Measurements from ENCODE around the gene MSH6. TPM values are rescaled to one million over a fixed set of nuclear protein-coding genes. Genes with fewer than 3 reads are reported as not detected.

Gene MSH6
- 100 to 1,000 TPM in 1 of 9 donors, 10 to 100 TPM in 8; 38.6 to 119 (median 58.4) TPM for total RNA-seq
- polyA plus RNA-seq = 100 to 1,000 TPM in 1 of 3 donors, 10 to 100 TPM in 1, 1 to 10 TPM in 1; 9.6 to 103 (median 12.4) TPM
- long read RNA-seq, donor 1, full-length matches to known transcripts = 10 of 100 reads
- long read RNA-seq, donor 1, partial matches to known transcripts = 90 of 100 reads
- long read RNA-seq, donor 1, other reads (novel, unspliced or antisense) = 0 of 100 reads
- long read RNA-seq, donor 2, full-length matches to known transcripts = 9 of 98 reads
- long read RNA-seq, donor 2, partial matches to known transcripts = 89 of 98 reads
- long read RNA-seq, donor 2, other reads (novel, unspliced or antisense) = 0 of 98 reads
- long read RNA-seq, donor 3, full-length matches to known transcripts = 5 of 61 reads
- long read RNA-seq, donor 3, partial matches to known transcripts = 56 of 61 reads
- long read RNA-seq, donor 3, other reads (novel, unspliced or antisense) = 0 of 61 reads
- long read RNA-seq, donor 4, full-length matches to known transcripts = 8 of 18 reads
- long read RNA-seq, donor 4, partial matches to known transcripts = 6 of 18 reads
- long read RNA-seq, donor 4, other reads (novel, unspliced or antisense) = 4 of 18 reads
- long read RNA-seq, donor 5, full-length matches to known transcripts = 40 of 50 reads
- long read RNA-seq, donor 5, partial matches to known transcripts = 5 of 50 reads
- long read RNA-seq, donor 5, other reads (novel, unspliced or antisense) = 5 of 50 reads
- long read RNA-seq, donor 6, full-length matches to known transcripts = 2 of 11 reads
- long read RNA-seq, donor 6, partial matches to known transcripts = 9 of 11 reads
- long read RNA-seq, donor 6, other reads (novel, unspliced or antisense) = 0 of 11 reads
- long read RNA-seq, donor 7, full-length matches to known transcripts = 6 of 42 reads
- long read RNA-seq, donor 7, partial matches to known transcripts = 36 of 42 reads
- long read RNA-seq, donor 7, other reads (novel, unspliced or antisense) = 0 of 42 reads
- long read RNA-seq, donor 8, full-length matches to known transcripts = 9 of 81 reads
- long read RNA-seq, donor 8, partial matches to known transcripts = 72 of 81 reads
- long read RNA-seq, donor 8, other reads (novel, unspliced or antisense) = 0 of 81 reads
- long read RNA-seq, donor 9, full-length matches to known transcripts = 4 of 73 reads
- long read RNA-seq, donor 9, partial matches to known transcripts = 69 of 73 reads
- long read RNA-seq, donor 9, other reads (novel, unspliced or antisense) = 0 of 73 reads
- long read RNA-seq, donor 10, partial matches to known transcripts = 6 of 8 reads
- long read RNA-seq, donor 10, other reads (novel, unspliced or antisense) = 0 of 8 reads

GRCh38 chr2:47782671-47783485 is at the start of gene MSH6:
Gene MSH6 (plus strand): TSS chr2:47783145. CDS start chr2:47783234, 89 bp downstream.
- 0 to 1% (median 0%) methylated on average over 12 to 98 of the region's 98 CpGs for WGBS, 4 donors
- H3K4me3 ChIP-seq = peak within 1 kb of the TSS; percentile 78 to 93 (median 84)
- TF ChIP-seq CTCF (IDR thresholded peaks at IDR 0.05) = no peak
- TF ChIP-seq POLR2A (IDR thresholded peaks at IDR 0.05) = peak; percentile 78 to 97
- no peaks in the 10 kb centered on the region for H3K36me3 ChIP-seq (replicated peaks in 1 of 2)
- H3K9me3 ChIP-seq (replicated peaks in 1 of 3) = no peaks in the 10 kb centered on the region
- H3K4me1 ChIP-seq (replicated peaks in 1 of 2) = peaks cover 15 to 16% of the 10 kb centered on the region in 2 donors
- peak; percentile 88 to 93 (median 90) for DNase-seq
- peak within 1 kb of the TSS; percentile 89 to 98 (median 96) for H3K27ac ChIP-seq
- intact Hi-C loops (cut with DNase I) = loop anchor here in 1 of 2 donors (10.0 kb wide), 1 partner anchor 122 kb away; the partner anchor contains the start of gene FBXO11
- H3K27me3 ChIP-seq = no peaks in the 10 kb centered on the region

GRCh38 chr2:47735136-47735869 is 47.6 kb upstream of the MSH6 start:
- WGBS, 4 donors = 67 to 74% (median 71%) methylated on average over 4 of the region's 4 CpGs
- intact Hi-C loops (cut with DNase I) = no loop called here
- Histone ChIP-seq H3K27me3 (no peaks in the 10 kb centered on the region), H3K4me3 (no peak overlapping the region), H3K9me3 (replicated peaks in 1 of 3) (no peaks in the 10 kb centered on the region), H3K4me1 (replicated peaks in 1 of 2) (no peaks in the 10 kb centered on the region), H3K27ac (no peak overlapping the region), H3K36me3 (replicated peaks in 1 of 2) (no peaks in the 10 kb centered on the region)
- no peak for DNase-seq
- TF ChIP-seq POLR2A (IDR thresholded peaks at IDR 0.05) (no peak), CTCF (IDR thresholded peaks at IDR 0.05) (no peak)

- DNase-seq = no peak
- Histone ChIP-seq H3K9me3 (replicated peaks in 1 of 3) (no peaks in the 10 kb centered on the region), H3K4me1 (replicated peaks in 1 of 2) (no peaks in the 10 kb centered on the region), H3K27ac (no peak overlapping the region), H3K36me3 (replicated peaks in 1 of 2) (no peaks in the 10 kb centered on the region), H3K27me3 (no peaks in the 10 kb centered on the region), H3K4me3 (no peak overlapping the region)
- no peak for TF ChIP-seq POLR2A (IDR thresholded peaks at IDR 0.05)
- TF ChIP-seq CTCF (IDR thresholded peaks at IDR 0.05) = no peak
- intact Hi-C loops (cut with DNase I) = no loop called here
- 87 to 96% (median 94%) methylated on average over 3 of the region's 3 CpGs for WGBS, 4 donors
Observed at GRCh38 chr2:47735912-47736311, 47.0 kb upstream of the MSH6 start.

Data from adrenal gland (tissue), 19 donors.